T47D (cell line): Measurements from ENCODE around the gene MAGI2.
"Not testable (repeated sequence)": the region's sequence is repeated elsewhere in the genome, so short reads cannot be mapped to it uniquely, and the experiment has no call there.

Source experiments
- DNase-seq, 2 experiments: peaks; one replicate each; pipeline versions ENCODE4 v3.0.0 to v3.0.0-alpha.2; 2011 to 2012; ENCODE audit warnings: low read depth in 1 of 2, low spot score in 1 of 2
- JUND ChIP-seq: IDR thresholded peaks from 2 replicates; pipeline ENCODE4 v1.6.1; 2012; ENCODE audit warnings: low read depth
- in situ Hi-C: cut with HindIII; loops from 2 replicates; pipeline ENCODE4 v1.10.0; 2016; ENCODE audit warnings: low sequenced_read_pairs, low pct_unique_long_range_greater_than_20kb

MAGI2 gene

GRCh38 chr7:78333530-78334425 is 1119.7 kb downstream of the MAGI2 start:
- DNase-seq: no peak
- TF ChIP-seq JUND: no peak
- in situ Hi-C loops: no loop called here

GRCh38 chr7:78329001-78329655 is 1124.3 kb downstream of the MAGI2 start:
- no peak for DNase-seq
- in situ Hi-C loops: no loop called here
- no peak for TF ChIP-seq JUND

GRCh38 chr7:78327718-78328117 is 1125.7 kb downstream of the MAGI2 start:
- in situ Hi-C loops: no loop called here
- no peak for TF ChIP-seq JUND
- no peak for DNase-seq

- TF ChIP-seq JUND: no peak
- in situ Hi-C loops: no loop called here
- DNase-seq: no peak
Measured at GRCh38 chr7:78326876-78327275, 1126.6 kb downstream of the MAGI2 start.

- no peak for TF ChIP-seq JUND
- no peak for DNase-seq
- in situ Hi-C loops: no loop called here
Measured at GRCh38 chr7:78326189-78326588, 1127.3 kb downstream of the MAGI2 start.

GRCh38 chr7:78323118-78323517 is 1130.3 kb downstream of the MAGI2 start:
- no peak for DNase-seq
- no peak for TF ChIP-seq JUND
- in situ Hi-C loops: no loop called here

GRCh38 chr7:78322231-78322630 is 1131.2 kb downstream of the MAGI2 start:
- in situ Hi-C loops, DNase-seq: not testable (repeated sequence)

- in situ Hi-C loops: no loop called here
- no peak for TF ChIP-seq JUND
- no peak for DNase-seq
Measured at GRCh38 chr7:78317371-78317770, 1136.1 kb downstream of the MAGI2 start.

- TF ChIP-seq JUND: no peak
- in situ Hi-C loops: no loop called here
- no peak for DNase-seq
Measured at GRCh38 chr7:78316110-78316509, 1137.4 kb downstream of the MAGI2 start.

GRCh38 chr7:78315119-78315518 is 1138.3 kb downstream of the MAGI2 start:
- in situ Hi-C loops: no loop called here
- DNase-seq: no peak
- no peak for TF ChIP-seq JUND

- no peak for DNase-seq
- in situ Hi-C loops: no loop called here
- no peak for TF ChIP-seq JUND
Measured at GRCh38 chr7:78311181-78311580, 1142.3 kb downstream of the MAGI2 start.

GRCh38 chr7:78307892-78308291 is 1145.6 kb downstream of the MAGI2 start:
- no peak for DNase-seq
- in situ Hi-C loops: no loop called here
- no peak for TF ChIP-seq JUND

GRCh38 chr7:78306634-78307033 is 1146.8 kb downstream of the MAGI2 start:
- in situ Hi-C loops: no loop called here
- TF ChIP-seq JUND: no peak
- DNase-seq: no peak
